GM23338 (cell line): ENCODE results near the gene AGAP3.

Experiments
- CTCF ChIP-seq, 2 experiments: fragments of 200-600 bp in 1 of 2; sonication (generic) in 1 of 2; conservative IDR thresholded peaks; 2 replicates each; pipeline versions ENCODE4 v1.5.1 to v1.6.1; 2016 to 2017; ENCODE audit warnings: antibody characterized with exemption in 2 of 2, low read depth in 2 of 2, mild to moderate bottlenecking in 2 of 2, moderate library complexity in 1 of 2
- EZH2 ChIP-seq: fragments of 200-600 bp; sonication (generic); IDR thresholded peaks from one replicate; pipeline ENCODE4 v1.8.0; 2017; ENCODE audit warnings: antibody characterized with exemption, mild to moderate bottlenecking, low read depth; ENCODE audit not compliant: unreplicated experiment
- POLR2AphosphoS5 ChIP-seq: IDR thresholded peaks from 2 replicates; pipeline ENCODE4 v1.6.1; 2016; ENCODE audit warnings: antibody characterized with exemption, low read depth

GRCh38 chr7:151133986-151134742, 47.9 kb downstream of the AGAP3 start:
- TF ChIP-seq EZH2: no peak
- no peak for TF ChIP-seq CTCF (conservative IDR thresholded peaks at IDR 0.05; ENCODE audit: low read depth in 2 of 2)
- TF ChIP-seq POLR2AphosphoS5: no peak
